Mesodermal cell (in vitro differentiated cells): ENCODE results near the gene LGI2.
"Not testable (repeated sequence)": the region's sequence is repeated elsewhere in the genome, so short reads cannot be mapped to it uniquely, and the experiment has no call there.

Source experiments
- H3K27ac ChIP-seq: 2 replicates; pipeline ENCODE4 v1.7.0; 2013; ENCODE audit warnings: mild to moderate bottlenecking, low read depth, low read length, moderate library complexity; ENCODE audit not compliant: severe bottlenecking
- H3K36me3 ChIP-seq: 2 replicates; pipeline ENCODE4 v1.7.1; 2013; ENCODE audit warnings: mild to moderate bottlenecking, low read length, moderate library complexity; ENCODE audit not compliant: control insufficient read depth, insufficient read depth
- H3K4me1 ChIP-seq: one replicate; pipeline ENCODE4 v1.7.1; 2013; ENCODE audit warnings: mild to moderate bottlenecking, low read length; ENCODE audit not compliant: insufficient read depth, control insufficient read depth, poor library complexity, severe bottlenecking
- H3K4me3 ChIP-seq: 2 replicates; pipeline ENCODE4 v1.7.0; 2013; ENCODE audit warnings: low read length, control low read depth, mild to moderate bottlenecking; ENCODE audit not compliant: insufficient read depth, poor library complexity, severe bottlenecking; ENCODE audit errors: extremely low read depth
- H3K9me3 ChIP-seq: 2 replicates; pipeline ENCODE4 v1.7.1; 2013; ENCODE audit warnings: mild to moderate bottlenecking, low read length, moderate library complexity; ENCODE audit not compliant: control insufficient read depth
- WGBS, 2 experiments: methylation state at CpG; one replicate each; pipeline ENCODE4 v1.1.5; 2013; ENCODE audit warnings: missing lambda C conversion rate in 2 of 2; ENCODE audit not compliant: insufficient coverage in 2 of 2; 5-methylcytosine and 5-hydroxymethylcytosine counted together

LGI2 gene

GRCh38 chr4:25064447-25064846 lies 33.7 kb upstream of the LGI2 start:
- H3K27ac ChIP-seq, H3K9me3 ChIP-seq, H3K4me3 ChIP-seq, H3K4me1 ChIP-seq, H3K36me3 ChIP-seq: not testable (repeated sequence)
- 67 to 100% methylated on average over 1 of the region's 1 CpG for WGBS, 2 experiments

DNA sequence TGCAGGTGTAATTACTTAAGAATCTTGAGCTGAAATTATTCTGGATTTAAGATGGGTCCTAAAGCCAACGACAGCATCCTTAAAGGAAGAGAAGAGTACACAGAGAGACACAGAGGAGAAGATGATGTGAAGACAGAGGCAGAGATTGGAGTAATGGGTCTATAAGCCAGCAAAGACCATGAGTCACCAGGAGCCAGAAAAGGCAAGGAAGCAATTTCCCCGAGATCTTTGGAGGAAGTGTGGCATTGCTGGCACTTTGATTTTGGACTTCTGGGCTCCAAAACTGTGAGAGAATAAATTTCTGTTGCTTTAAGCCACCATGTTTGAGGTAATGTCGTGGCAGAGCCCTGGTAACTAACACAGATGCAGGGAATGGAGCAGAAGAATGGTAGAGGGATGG lies 32.4 kb upstream of the LGI2 start:
- WGBS, 2 experiments = 91 to 96% methylated on average over 2 to 3 of the region's 3 CpGs
- no peak overlapping the region for H3K27ac ChIP-seq
- H3K4me1 ChIP-seq = no peaks in the 10 kb centered on the region
- no peak overlapping the region for H3K4me3 ChIP-seq
- H3K9me3 ChIP-seq = no peaks in the 10 kb centered on the region
- no peaks in the 10 kb centered on the region for H3K36me3 ChIP-seq

DNA sequence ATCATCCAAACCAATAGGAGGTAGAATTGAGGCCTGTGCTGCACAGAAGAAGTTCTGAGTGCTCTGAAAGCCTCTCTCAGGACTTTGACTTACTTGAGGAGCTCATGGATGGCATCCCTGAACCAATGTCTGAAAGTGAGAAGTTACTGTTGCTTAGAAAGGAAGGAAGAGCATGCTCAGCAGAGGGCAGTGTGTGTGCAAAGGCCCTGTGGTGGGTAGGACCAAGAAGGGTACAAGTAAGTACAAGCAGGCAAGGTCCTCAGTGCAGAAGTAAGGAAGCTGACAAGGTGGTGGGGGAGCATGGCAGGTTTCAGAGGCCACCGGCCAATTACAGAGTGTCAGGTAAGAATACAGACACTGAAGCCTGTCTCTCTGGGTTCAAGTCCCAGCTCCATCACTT lies 31.4 kb upstream of the LGI2 start:
- H3K36me3 ChIP-seq = no peaks in the 10 kb centered on the region
- 100% methylated on average over 1 of the region's 1 CpG; no CpG with 5 or more reads in 1 of the 2 experiments for WGBS, 2 experiments
- H3K4me3 ChIP-seq = no peak overlapping the region
- H3K9me3 ChIP-seq = no peaks in the 10 kb centered on the region
- no peaks in the 10 kb centered on the region for H3K4me1 ChIP-seq
- H3K27ac ChIP-seq = no peak overlapping the region

DNA sequence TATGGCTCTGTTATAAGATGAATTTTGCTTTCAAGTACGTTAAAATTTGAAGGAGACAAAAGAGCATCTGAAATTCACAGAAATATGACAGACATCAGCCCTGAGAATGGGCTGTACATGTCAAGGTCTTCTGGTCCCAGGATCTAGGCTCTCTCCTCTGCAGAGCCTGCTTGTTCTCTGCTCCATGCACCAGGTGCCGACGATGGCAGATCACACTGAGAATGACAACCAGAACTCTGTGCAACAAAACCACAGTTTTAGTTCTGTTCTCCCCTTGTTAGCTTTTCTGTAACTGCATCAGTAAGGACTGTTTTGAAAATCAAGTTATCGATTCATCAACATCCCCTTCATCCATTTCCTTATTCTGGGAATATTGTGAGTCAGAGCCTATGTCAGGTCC lies 30.9 kb upstream of the LGI2 start:
- 74 to 100% methylated on average over 2 to 3 of the region's 4 CpGs for WGBS, 2 experiments
- no peak overlapping the region for H3K4me3 ChIP-seq

DNA sequence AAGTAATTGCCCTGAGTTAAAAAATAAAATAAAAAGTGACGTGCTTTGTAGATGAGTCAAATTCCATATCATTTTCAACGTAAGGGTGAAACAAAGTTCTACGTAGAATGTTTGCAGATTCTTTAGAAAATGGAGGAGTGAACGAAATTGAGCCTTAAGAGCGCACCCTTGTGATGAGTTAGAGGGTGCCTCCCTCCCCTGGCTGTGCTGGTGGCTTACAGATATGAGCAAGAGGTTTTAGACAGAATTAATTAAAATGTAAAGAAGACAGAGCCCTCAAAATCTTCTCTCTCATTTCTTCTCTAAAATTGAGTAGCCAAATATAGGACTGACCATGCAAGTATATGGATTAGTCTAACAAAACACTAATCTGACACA lies 30.2 kb upstream of the LGI2 start:
- H3K27ac ChIP-seq = no peak overlapping the region
- H3K9me3 ChIP-seq = no peaks in the 10 kb centered on the region
- H3K4me1 ChIP-seq = no peaks in the 10 kb centered on the region
- H3K4me3 ChIP-seq = no peak overlapping the region
- WGBS, 2 experiments = 88 to 92% methylated on average over 4 to 5 of the region's 5 CpGs
- no peaks in the 10 kb centered on the region for H3K36me3 ChIP-seq

More for the DNA sequence above, 30.9 kb upstream of the LGI2 start:
- Histone ChIP-seq H3K9me3 (no peaks in the 10 kb centered on the region), H3K27ac (no peak overlapping the region), H3K4me1 (no peaks in the 10 kb centered on the region), H3K36me3 (no peaks in the 10 kb centered on the region)

GRCh38 chr4:25060241-25060962 lies 29.7 kb upstream of the LGI2 start:
- Histone ChIP-seq H3K4me3 (no peak overlapping the region), H3K4me1 (no peaks in the 10 kb centered on the region), H3K27ac (no peak overlapping the region), H3K36me3 (no peaks in the 10 kb centered on the region), H3K9me3 (no peaks in the 10 kb centered on the region)
- WGBS, 2 experiments = 86 to 96% methylated on average over 3 to 4 of the region's 8 CpGs

GRCh38 chr4:25059791-25060190 lies 29.0 kb upstream of the LGI2 start:
- no peaks in the 10 kb centered on the region for H3K9me3 ChIP-seq
- no peak overlapping the region for H3K4me3 ChIP-seq
- no peaks in the 10 kb centered on the region for H3K36me3 ChIP-seq
- WGBS, 2 experiments = no CpG with 5 or more reads among the region's 2 CpGs
- H3K4me1 ChIP-seq = no peaks in the 10 kb centered on the region
- no peak overlapping the region for H3K27ac ChIP-seq

- Histone ChIP-seq H3K4me3 (no peak overlapping the region), H3K36me3 (no peaks in the 10 kb centered on the region), H3K4me1 (no peaks in the 10 kb centered on the region), H3K9me3 (no peaks in the 10 kb centered on the region), H3K27ac (no peak overlapping the region)
- 92 to 93% methylated on average over 2 to 6 of the region's 8 CpGs for WGBS, 2 experiments
These were observed 28.1 kb upstream of the LGI2 start for GRCh38 chr4:25058796-25059195.

DNA sequence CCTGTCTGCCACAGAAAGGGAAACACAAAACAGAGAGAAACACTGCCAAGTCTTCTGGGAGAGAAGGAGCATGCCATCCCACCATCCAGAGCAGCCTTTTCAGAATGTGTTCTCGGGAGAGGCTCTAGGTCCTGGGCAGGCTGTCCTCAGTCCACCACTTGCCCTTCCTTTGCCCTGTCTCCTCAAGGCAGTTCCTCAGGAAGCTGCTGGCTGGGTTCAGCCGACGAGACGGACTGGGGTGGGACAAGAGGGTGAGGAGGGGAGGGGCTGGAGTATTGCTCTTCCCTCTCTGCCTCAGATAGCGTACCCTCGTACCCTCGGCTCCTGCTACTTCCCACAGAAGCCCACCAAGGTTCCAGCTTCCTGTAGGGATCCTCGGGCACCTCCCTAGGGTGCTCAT lies 26.6 kb upstream of the LGI2 start:
- no peaks in the 10 kb centered on the region for H3K36me3 ChIP-seq
- H3K9me3 ChIP-seq = no peaks in the 10 kb centered on the region
- WGBS, 2 experiments = 96 to 100% methylated on average over 2 to 3 of the region's 8 CpGs
- H3K4me1 ChIP-seq = no peaks in the 10 kb centered on the region
- no peak overlapping the region for H3K27ac ChIP-seq
- no peak overlapping the region for H3K4me3 ChIP-seq

DNA sequence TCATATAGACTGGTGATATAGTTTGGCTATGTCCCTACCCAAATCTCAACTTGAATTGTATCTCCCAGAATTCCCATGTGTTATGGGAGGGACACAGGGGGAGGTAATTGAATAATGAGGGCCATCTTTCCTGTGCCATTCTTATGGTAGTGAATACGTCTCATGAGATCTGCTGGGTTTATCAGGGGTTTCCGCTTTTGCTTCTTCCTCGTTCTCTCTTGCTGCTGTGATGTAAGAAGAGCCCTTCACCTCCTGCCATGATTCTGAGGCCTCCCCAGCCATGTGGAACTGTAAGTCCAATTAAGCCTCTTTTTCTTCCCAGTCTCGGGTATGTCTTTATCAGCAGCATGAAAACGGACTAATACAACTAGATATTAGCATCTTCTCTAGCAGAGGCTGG lies 21.3 kb upstream of the LGI2 start:
- not testable (repeated sequence) for H3K36me3 ChIP-seq, H3K4me3 ChIP-seq, H3K4me1 ChIP-seq, H3K27ac ChIP-seq
- WGBS, 2 experiments = 0 to 60% methylated on average over 1 to 3 of the region's 5 CpGs
- peaks cover 12% of the 10 kb centered on the region for H3K9me3 ChIP-seq

- H3K9me3 ChIP-seq = peaks cover 12% of the 10 kb centered on the region
- no peak overlapping the region for H3K4me3 ChIP-seq
- WGBS, 2 experiments = 91 to 100% methylated on average over 1 of the region's 1 CpG
- no peak overlapping the region for H3K27ac ChIP-seq
- H3K4me1 ChIP-seq = no peaks in the 10 kb centered on the region
- no peaks in the 10 kb centered on the region for H3K36me3 ChIP-seq
These were observed 20.8 kb upstream of the LGI2 start for GRCh38 chr4:25051534-25051933.
